Right lobe of liver (tissue), 6 donors: ENCODE data around the gene SMCO2. TPM values are rescaled to one million over a fixed set of nuclear protein-coding genes. Genes with fewer than 3 reads are reported as not detected.
A peak's percentile ranks its signal among the peaks of the same experiment; 100 is the strongest.

Source experiments
- ATAC-seq, 4 donors: fragments of 200-7000 bp; cut with Tn5 transposase; one replicate each; pipeline ENCODE4 v1.9.1; 2020; ENCODE audit warnings: mild to moderate bottlenecking in 4 of 4, moderate library complexity in 4 of 4
- DNase-seq, 3 donors: peaks; one replicate each; pipeline ENCODE4 v3.0.0-alpha.2; 2020
- H3K27ac ChIP-seq, 3 donors: fragments of 200-600 bp; one replicate each; pipeline ENCODE4 v1.8.0; 2022
- H3K27me3 ChIP-seq, 2 donors: fragments of 200-600 bp; one replicate each; pipeline ENCODE4 v1.8.0; 2022
- H3K36me3 ChIP-seq, 4 donors: fragments of 200-600 bp; sonication (generic) in 1 of 4; one replicate each; pipeline versions ENCODE4 v1.5.1 to v1.8.0; 2017 to 2022; ENCODE audit warnings: control low read depth in 1 of 4
- H3K4me1 ChIP-seq, 4 donors: fragments of 200-600 bp; sonication (generic) in 1 of 4; one replicate each; pipeline versions ENCODE4 v1.5.1 to v1.8.0; 2017 to 2022; ENCODE audit warnings: control low read depth in 1 of 4
- H3K4me3 ChIP-seq, 3 donors: fragments of 200-600 bp; one replicate each; pipeline ENCODE4 v1.8.0; 2022
- H3K9me3 ChIP-seq, 4 donors: fragments of 200-600 bp; sonication (generic) in 1 of 4; one replicate each; pipeline versions ENCODE4 v1.5.1 to v1.8.0; 2017 to 2022; ENCODE audit warnings: control low read depth in 1 of 4
- POLR2A ChIP-seq: fragments of 450-650 bp; IDR thresholded peaks from one replicate; pipeline ENCODE4 v1.6.1; 2017; ENCODE audit warnings: antibody characterized with exemption, mild to moderate bottlenecking
- WGBS: methylation state at CpG from one replicate; pipeline ENCODE4 v1.1.6; 2018; ENCODE audit warnings: low coverage, low lambda C conversion rate; ENCODE audit not compliant: insufficient coverage; ENCODE audit errors: missing lambda C conversion rate; 5-methylcytosine and 5-hydroxymethylcytosine counted together
- intact Hi-C, 2 donors: fragments of 100-400 bp; cut with DNase I; formaldehyde crosslinking; loops; one replicate each; pipeline versions ENCODE4 v1.11.2 to v1.14.1; 2022
- total RNA-seq, 6 experiments: library from RNA; depleted of rRNA in 2 of 6; stranded (reverse); fragments of >200 nt in 2 of 6; fragmentation: NEBNext Ultra II Directional in 3 of 6; extraction: Animal tissue kit (Norgen Biotek cat#: 25700) in 3 of 6; gene quantifications; one replicate each; pipeline versions ENCODE4 v1.1.0 to v1.2.4, GENCODE V29; 2016 to 2023
- TF ChIP-seq, protein P1 (sequence below), 4 donors: fragments of 200-600 bp in 3 of 4; fragments of 450-650 bp in 1 of 4; IDR thresholded peaks; one replicate each; pipeline versions ENCODE4 v1.5.1 to v1.8.0; 2016 to 2022; ENCODE audit warnings: antibody characterized with exemption in 4 of 4, mild to moderate bottlenecking in 2 of 4
- donor health status: DM: no; HTN: yes; CAD: no.
- donor health status: DM: no; HTN: no; CAD: no.
- donor health status: DM: no; HTN: no; CAD: no.
- donor health status: DM: no; HTN: yes; CAD: no.
- donor health status: DM: no; HTN: yes; CAD: no.

The SMCO2 gene
- total RNA-seq, 6 experiments from 2014 or later: 0.31 TPM; not detected in 5

DNA sequence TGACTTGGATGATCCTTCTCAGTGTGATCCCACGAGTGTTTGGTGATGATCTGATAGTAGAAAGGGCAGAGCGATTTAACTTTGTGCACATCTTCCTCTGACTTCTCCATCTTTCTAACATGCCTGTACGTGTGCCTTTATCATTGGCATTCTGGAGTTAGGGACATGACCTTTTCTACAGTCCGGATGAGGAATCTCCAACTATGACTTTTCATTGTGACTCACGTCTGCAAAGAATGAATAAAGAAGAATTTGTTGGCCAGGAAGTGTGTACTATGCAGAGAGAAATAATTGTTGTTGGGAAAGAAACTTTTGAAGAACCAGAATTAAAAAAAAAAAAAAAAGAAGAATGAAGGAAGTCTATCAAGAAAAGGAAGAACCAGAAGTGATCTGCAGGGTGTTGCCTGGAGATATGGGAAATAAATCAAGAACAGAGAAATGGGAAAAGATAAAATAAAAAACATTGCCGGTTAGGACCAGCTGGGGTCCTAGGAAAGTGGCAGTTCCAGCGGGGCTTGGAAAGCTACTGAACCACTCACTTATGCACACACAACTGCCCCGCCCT lies 102.8 kb downstream of the SMCO2 start:
- H3K4me1 ChIP-seq: peaks cover 0 to 62% (median 25%) of the 10 kb centered on the region in 4 donors
- intact Hi-C loops: no loop called here
- H3K9me3 ChIP-seq: no peaks in the 10 kb centered on the region
- no peaks in the 10 kb centered on the region for H3K27me3 ChIP-seq
- no peak for TF ChIP-seq POLR2A
- TF ChIP-seq, protein P1, sequence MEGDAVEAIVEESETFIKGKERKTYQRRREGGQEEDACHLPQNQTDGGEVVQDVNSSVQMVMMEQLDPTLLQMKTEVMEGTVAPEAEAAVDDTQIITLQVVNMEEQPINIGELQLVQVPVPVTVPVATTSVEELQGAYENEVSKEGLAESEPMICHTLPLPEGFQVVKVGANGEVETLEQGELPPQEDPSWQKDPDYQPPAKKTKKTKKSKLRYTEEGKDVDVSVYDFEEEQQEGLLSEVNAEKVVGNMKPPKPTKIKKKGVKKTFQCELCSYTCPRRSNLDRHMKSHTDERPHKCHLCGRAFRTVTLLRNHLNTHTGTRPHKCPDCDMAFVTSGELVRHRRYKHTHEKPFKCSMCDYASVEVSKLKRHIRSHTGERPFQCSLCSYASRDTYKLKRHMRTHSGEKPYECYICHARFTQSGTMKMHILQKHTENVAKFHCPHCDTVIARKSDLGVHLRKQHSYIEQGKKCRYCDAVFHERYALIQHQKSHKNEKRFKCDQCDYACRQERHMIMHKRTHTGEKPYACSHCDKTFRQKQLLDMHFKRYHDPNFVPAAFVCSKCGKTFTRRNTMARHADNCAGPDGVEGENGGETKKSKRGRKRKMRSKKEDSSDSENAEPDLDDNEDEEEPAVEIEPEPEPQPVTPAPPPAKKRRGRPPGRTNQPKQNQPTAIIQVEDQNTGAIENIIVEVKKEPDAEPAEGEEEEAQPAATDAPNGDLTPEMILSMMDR (IDR thresholded peaks at IDR 0.05): no peak
- no peaks in the 10 kb centered on the region for H3K36me3 ChIP-seq
- peak overlapping the region; percentile 27 to 75 (median 66) for H3K27ac ChIP-seq
- peak overlapping the region in 1 of 3 donors; percentile 15 for H3K4me3 ChIP-seq
- WGBS: 3% methylated on average over 8 of the region's 8 CpGs
- DNase-seq (no peak), ATAC-seq (peak; percentile 26 to 65 (median 45))

DNA sequence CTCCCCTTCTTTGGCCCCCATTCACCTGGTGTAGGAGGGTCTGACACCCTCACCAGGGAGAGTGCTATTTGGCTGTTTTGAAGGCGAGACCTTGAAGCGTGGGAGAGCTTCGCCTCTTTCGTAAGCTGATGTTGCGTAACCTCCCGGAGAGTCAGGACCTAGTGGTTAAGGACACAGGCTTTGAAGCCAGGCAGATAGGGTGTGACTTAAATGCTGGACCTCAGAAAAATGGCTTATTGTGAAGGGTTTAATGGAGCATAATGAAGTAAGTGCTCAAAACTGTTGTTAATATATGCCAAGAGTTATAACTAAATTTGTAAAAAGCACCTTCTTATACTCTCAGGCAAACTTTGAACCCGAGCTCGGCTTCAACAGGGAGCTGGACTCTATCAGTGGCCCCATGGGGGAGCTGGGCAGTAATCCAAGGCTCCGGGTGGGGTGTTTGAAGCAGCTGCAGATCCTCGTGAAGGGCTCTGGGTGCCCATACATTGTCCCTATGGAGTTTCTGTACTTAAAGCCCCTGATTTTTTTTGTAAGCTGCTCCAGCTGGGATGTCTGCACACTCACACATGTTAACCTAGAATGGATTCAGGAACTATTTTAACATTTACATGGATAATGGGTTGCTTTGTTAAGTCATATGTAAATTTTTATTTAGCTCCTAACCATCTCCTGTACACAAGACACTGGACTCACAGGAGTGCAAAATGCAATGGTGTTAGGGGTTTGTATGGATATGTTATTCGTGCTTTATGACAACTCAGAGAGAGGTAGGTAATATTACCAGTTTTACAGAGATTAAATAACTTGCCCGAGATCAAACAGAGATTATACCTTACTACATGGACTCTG lies 103.5 kb downstream of the SMCO2 start:
- TF ChIP-seq, protein P1 (IDR thresholded peaks at IDR 0.05): no peak
- TF ChIP-seq POLR2A: no peak
- WGBS: 11% methylated on average over 11 of the region's 12 CpGs
- DNase-seq (peak; percentile 79 to 94 (median 85)), ATAC-seq (peak; percentile 86 to 91 (median 90))
- Histone ChIP-seq H3K4me3 (peak overlapping the region in 1 of 3 donors; percentile 15), H3K27ac (peak overlapping the region; percentile 27 to 75 (median 66)), H3K4me1 (peaks cover 0 to 62% (median 25%) of the 10 kb centered on the region in 4 donors), H3K36me3 (no peaks in the 10 kb centered on the region), H3K27me3 (no peaks in the 10 kb centered on the region), H3K9me3 (no peaks in the 10 kb centered on the region)
- intact Hi-C loops: no loop called here

DNA sequence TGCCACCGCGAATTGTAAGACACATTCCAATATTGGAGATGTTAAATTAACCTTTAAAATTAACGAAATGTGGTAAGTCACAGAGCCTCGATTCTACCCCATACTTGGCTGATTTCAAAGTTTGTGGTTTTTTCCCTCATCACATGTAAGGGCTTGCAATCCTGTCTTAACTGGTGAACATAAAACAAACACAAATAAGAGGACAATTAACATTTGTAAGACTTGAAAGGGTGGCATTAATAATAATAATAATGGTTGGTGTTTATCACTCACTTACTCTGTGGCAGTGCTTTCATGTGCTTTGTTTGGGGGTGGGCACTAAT lies 104.1 kb downstream of the SMCO2 start:
- peak overlapping the region; percentile 27 to 75 (median 66) for H3K27ac ChIP-seq
- no peaks in the 10 kb centered on the region for H3K27me3 ChIP-seq
- H3K36me3 ChIP-seq: no peaks in the 10 kb centered on the region
- intact Hi-C loops: no loop called here
- ATAC-seq (no peak), DNase-seq (no peak)
- no peak overlapping the region for H3K4me3 ChIP-seq
- no peaks in the 10 kb centered on the region for H3K9me3 ChIP-seq
- peaks cover 0 to 57% (median 25%) of the 10 kb centered on the region in 4 donors for H3K4me1 ChIP-seq
- WGBS: 7% methylated on average over 4 of the region's 4 CpGs
- no peak for TF ChIP-seq POLR2A
- TF ChIP-seq, protein P1 (IDR thresholded peaks at IDR 0.05): no peak

DNA sequence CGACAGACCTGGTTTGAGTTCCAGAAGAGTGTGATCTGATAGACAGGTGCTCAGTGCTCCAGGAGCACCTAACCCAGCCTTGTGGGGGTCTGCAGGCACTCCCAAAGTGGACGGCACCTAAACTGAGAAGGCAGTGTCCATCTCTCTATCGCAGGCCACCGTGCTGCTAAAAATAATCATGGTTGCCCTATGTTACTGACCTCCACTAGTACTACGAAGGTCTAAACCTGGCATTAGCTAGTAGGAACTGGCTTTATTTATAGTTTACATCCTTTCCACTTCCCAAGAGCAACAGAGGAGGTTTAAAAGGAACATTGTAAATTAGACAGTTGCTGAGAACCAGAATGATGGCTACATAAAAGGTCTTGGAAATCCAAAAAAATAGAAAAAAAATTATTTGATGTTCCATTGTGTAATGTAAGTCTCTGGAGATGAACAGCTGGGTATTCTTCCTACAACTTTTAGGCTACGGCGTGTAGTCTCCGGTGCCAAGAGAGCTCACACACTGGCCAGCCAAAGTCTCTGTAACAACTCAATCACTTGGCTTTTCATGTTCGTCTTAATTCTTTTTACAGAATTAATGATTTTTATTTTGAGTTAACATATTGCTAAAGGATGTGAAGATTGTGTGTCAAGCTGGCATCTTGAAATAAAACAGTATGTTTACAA lies 104.8 kb downstream of the SMCO2 start:
- H3K4me1 ChIP-seq: peaks cover 0 to 55% (median 26%) of the 10 kb centered on the region in 4 donors
- H3K36me3 ChIP-seq: no peaks in the 10 kb centered on the region
- intact Hi-C loops: no loop called here
- H3K9me3 ChIP-seq: no peaks in the 10 kb centered on the region
- ATAC-seq: no peak
- no peak overlapping the region for H3K27ac ChIP-seq
- H3K27me3 ChIP-seq: no peaks in the 10 kb centered on the region
- no peak for DNase-seq
- 48% methylated on average over 7 of the region's 9 CpGs for WGBS
- TF ChIP-seq, protein P1 (IDR thresholded peaks at IDR 0.05): no peak
- no peak for TF ChIP-seq POLR2A
- H3K4me3 ChIP-seq: no peak overlapping the region

Other genes with a start within 250 kb of the SMCO2 start
- 10 to 100 TPM in 1 of 6 experiments, 1 to 10 TPM in 5; 6.0 to 18.1 (median 7.3) TPM for gene STK38L, start 202.4 kb upstream of the SMCO2 start, total RNA-seq
- 10 to 100 TPM in 1 of 6 experiments, 1 to 10 TPM in 5; 2.6 to 22.5 (median 4.3) TPM for gene BMAL2, start 113.9 kb upstream of the SMCO2 start, total RNA-seq
- 10 to 100 TPM; 24.1 to 53.9 (median 35.8) TPM for gene PPFIBP1, start 77.5 kb downstream of the SMCO2 start, total RNA-seq
- 1 to 10 TPM in 2 of 6 experiments, under 1 TPM in 4; 0.24 to 1.8 (median 0.88) TPM for gene REP15, start 249.7 kb downstream of the SMCO2 start, total RNA-seq